ENCODE data around the gene CNOT11.
"Not testable (repeated sequence)": the region's sequence is repeated elsewhere in the genome, so short reads cannot be mapped to it uniquely, and the experiment has no call there.

CNOT11 gene

GRCh38 chr2:101310834-101311695, 58.4 kb downstream of the CNOT11 start:
- TF ChIP-seq CTCF (IDR thresholded peaks at IDR 0.05; ENCODE audit: low read depth, low read length) = no peak
- DNase-seq (ENCODE audit: extremely low read depth, low read depth) = no peak

- no peak for DNase-seq (ENCODE audit: extremely low read depth, low read depth)
- no peak for TF ChIP-seq CTCF (IDR thresholded peaks at IDR 0.05; ENCODE audit: low read depth, low read length)
Observed at GRCh38 chr2:101311696-101312017, 59.0 kb downstream of the CNOT11 start.

GRCh38 chr2:101316568-101316967, 63.9 kb downstream of the CNOT11 start:
- not testable (repeated sequence) for DNase-seq (ENCODE audit: extremely low read depth, low read depth)
